Left lung (tissue), 10 donors: Measurements from ENCODE around the gene YTHDF1. TPM values are rescaled to one million over a fixed set of nuclear protein-coding genes. Genes with fewer than 3 reads are reported as not detected.

Source experiments
- ATAC-seq: fragments of 200-7000 bp; cut with Tn5 transposase; one replicate; pipeline ENCODE4 v1.9.1; 2020; ENCODE audit warnings: moderate library complexity
- DNase-seq, 4 donors: peaks; one replicate each; pipeline ENCODE4 v3.0.0-alpha.2; 2013 to 2020
- H3K27ac ChIP-seq, 2 donors: fragments of 200-600 bp; sonication (generic) in 1 of 2; one replicate each; pipeline versions ENCODE4 v1.5.0 to v1.8.0; 2020 to 2021
- H3K27me3 ChIP-seq, 2 donors: fragments of 200-600 bp; sonication (generic) in 1 of 2; one replicate each; pipeline versions ENCODE4 v1.5.0 to v1.8.0; 2020 to 2021
- H3K36me3 ChIP-seq, 2 donors: fragments of 200-600 bp; sonication (generic) in 1 of 2; one replicate each; pipeline versions ENCODE4 v1.5.0 to v1.8.0; 2020 to 2021
- H3K4me1 ChIP-seq, 2 donors: fragments of 200-600 bp; one replicate each; pipeline ENCODE4 v1.8.0; 2021
- H3K4me3 ChIP-seq, 2 donors: fragments of 200-600 bp; sonication (generic) in 1 of 2; one replicate each; pipeline versions ENCODE4 v1.5.0 to v1.8.0; 2020 to 2021; ENCODE audit warnings: mild to moderate bottlenecking in 1 of 2
- H3K9me3 ChIP-seq, 2 donors: fragments of 200-600 bp; sonication (generic) in 1 of 2; one replicate each; pipeline versions ENCODE4 v1.5.0 to v1.8.0; 2020 to 2021
- intact Hi-C, 2 donors: fragments of 100-400 bp; cut with DNase I; formaldehyde crosslinking; loops; one replicate each; pipeline versions ENCODE4 v1.11.2 to v1.14.2; 2022
- polyA plus RNA-seq, 6 donors: library from polyadenylated mRNA; unstranded; fragments of 120-200 nt; gene quantifications; one replicate each; pipeline ENCODE4 v1.2.1, GENCODE V29; 2013; ENCODE audit not compliant: insufficient read length in 6 of 6
- total RNA-seq, 2 donors: library from RNA; stranded (reverse); fragmentation: NEBNext Ultra II Directional; extraction: Animal tissue kit (Norgen Biotek cat#: 25700); gene quantifications; one replicate each; pipeline ENCODE4 v1.2.1, GENCODE V29; 2021
- TF ChIP-seq, protein P1 (sequence below), 2 donors: fragments of 200-600 bp; sonication (generic) in 1 of 2; IDR thresholded peaks; one replicate each; pipeline versions ENCODE4 v1.5.0 to v1.8.0; 2021; ENCODE audit warnings: antibody characterized with exemption in 2 of 2
- donor health status: DM: no; HTN: yes; CAD: no.
- donor health status: DM: no; HTN: no; CAD: no.

Gene YTHDF1
- total and polyA plus RNA-seq, 8 donors: 34.3 to 43.3 (median 36.5) TPM

DNA sequence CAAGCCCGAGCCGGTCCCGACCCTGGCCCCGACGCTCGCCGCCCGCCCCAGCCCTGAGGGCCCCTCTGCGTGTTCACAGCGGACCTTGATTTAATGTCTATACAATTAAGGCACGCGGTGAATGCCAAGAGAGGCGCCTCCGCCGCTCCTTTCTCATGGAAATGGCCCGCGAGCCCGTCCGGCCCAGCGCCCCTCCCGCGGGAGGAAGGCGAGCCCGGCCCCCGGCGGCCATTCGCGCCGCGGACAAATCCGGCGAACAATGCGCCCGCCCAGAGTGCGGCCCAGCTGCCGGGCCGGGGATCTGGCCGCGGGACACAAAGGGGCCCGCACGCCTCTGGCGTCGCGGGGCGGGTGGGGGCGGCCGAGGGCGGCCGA lies 37.5 kb downstream of the YTHDF1 start:
- H3K4me3 ChIP-seq: no peak overlapping the region

DNA sequence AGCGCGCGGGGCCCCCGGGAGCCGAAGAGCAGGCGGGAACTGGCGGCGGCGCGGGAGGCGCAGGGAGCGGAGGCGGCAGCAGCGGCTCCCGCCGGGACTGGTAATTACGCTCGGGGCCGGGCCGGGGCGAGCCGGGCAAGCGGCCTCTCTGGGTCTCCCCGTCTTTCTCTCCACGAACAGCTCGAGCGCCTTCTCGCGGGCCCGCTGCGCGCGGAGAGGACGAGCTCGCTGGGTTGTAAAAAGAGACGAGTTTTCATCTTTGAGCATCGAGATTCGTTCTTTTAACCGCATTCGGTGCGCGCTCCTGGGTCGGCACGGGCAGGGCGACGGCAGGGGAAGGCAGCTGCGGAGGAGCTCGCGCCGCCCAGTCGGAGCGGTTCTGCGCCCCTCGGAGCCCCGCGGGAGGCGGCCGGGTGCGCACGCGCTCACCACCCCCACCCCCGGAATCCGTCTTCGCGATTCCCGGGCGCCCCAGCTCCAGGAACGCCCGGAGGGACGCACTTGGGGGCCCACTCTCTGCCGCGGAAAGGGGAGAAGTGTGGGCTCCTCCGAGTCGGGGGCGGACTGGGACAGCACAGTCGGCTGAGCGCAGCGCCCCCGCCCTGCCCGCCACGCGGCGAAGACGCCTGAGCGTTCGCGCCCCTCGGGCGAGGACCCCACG lies 38.0 kb downstream of the YTHDF1 start:
- intact Hi-C loops: no loop called here
- TF ChIP-seq, protein P1, sequence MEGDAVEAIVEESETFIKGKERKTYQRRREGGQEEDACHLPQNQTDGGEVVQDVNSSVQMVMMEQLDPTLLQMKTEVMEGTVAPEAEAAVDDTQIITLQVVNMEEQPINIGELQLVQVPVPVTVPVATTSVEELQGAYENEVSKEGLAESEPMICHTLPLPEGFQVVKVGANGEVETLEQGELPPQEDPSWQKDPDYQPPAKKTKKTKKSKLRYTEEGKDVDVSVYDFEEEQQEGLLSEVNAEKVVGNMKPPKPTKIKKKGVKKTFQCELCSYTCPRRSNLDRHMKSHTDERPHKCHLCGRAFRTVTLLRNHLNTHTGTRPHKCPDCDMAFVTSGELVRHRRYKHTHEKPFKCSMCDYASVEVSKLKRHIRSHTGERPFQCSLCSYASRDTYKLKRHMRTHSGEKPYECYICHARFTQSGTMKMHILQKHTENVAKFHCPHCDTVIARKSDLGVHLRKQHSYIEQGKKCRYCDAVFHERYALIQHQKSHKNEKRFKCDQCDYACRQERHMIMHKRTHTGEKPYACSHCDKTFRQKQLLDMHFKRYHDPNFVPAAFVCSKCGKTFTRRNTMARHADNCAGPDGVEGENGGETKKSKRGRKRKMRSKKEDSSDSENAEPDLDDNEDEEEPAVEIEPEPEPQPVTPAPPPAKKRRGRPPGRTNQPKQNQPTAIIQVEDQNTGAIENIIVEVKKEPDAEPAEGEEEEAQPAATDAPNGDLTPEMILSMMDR (IDR thresholded peaks at IDR 0.05): no peak
- Histone ChIP-seq H3K27ac (no peak overlapping the region), H3K9me3 (no peaks in the 10 kb centered on the region), H3K36me3 (no peaks in the 10 kb centered on the region), H3K27me3 (peaks cover 75 to 100% of the 10 kb centered on the region in 2 donors), H3K4me3 (no peak overlapping the region), H3K4me1 (peaks cover 9 to 39% of the 10 kb centered on the region in 2 donors)
- ATAC-seq (no peak), DNase-seq (no peak)

More for the DNA sequence above, 37.5 kb downstream of the YTHDF1 start:
- peak in 1 of 4 donors; percentile 9 for DNase-seq
- ATAC-seq: no peak
- Histone ChIP-seq H3K4me1 (peaks cover 9 to 39% of the 10 kb centered on the region in 2 donors), H3K27me3 (peaks cover 71 to 100% of the 10 kb centered on the region in 2 donors), H3K36me3 (no peaks in the 10 kb centered on the region), H3K27ac (no peak overlapping the region), H3K9me3 (no peaks in the 10 kb centered on the region)
- intact Hi-C loops: no loop called here
- TF ChIP-seq, protein P1 (IDR thresholded peaks at IDR 0.05): no peak

DNA sequence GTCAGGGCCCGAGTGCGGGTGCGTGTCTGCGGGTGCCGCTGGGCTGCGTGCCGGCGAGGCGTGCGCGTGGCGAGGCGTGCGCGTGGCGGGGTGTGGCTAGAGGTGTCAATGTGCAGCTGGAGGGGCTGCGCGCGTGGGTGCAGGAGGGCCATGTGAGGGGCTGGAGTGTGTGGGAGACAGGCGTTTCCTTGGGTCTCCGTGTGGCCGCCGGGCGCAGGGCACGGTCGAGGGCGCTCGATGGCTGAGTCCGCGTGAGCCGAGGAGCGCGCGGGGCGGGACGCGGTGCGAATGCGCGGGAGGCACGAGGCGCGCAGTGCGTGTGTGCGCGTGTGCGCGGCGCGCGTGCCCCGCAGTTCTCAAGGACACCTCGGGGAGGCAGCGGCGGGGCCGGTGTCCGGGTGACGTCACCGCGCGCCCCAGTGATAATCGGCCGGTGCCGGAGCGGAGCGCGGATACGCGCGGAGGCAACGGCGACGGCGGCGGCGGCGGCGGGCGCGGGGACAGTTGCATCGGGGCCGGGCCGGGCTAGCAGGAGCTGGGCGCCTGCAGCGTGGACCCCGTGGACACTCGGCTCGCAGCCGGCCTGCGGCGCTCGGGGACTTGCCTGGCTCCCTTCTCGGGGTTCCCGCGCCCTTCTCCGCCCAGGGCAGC lies 38.7 kb downstream of the YTHDF1 start:
- H3K4me1 ChIP-seq: peaks cover 9 to 39% of the 10 kb centered on the region in 2 donors
- H3K9me3 ChIP-seq: no peaks in the 10 kb centered on the region
- no peak overlapping the region for H3K27ac ChIP-seq
- DNase-seq (no peak), ATAC-seq (no peak)
- peaks cover 80 to 100% of the 10 kb centered on the region in 2 donors for H3K27me3 ChIP-seq
- H3K36me3 ChIP-seq: no peaks in the 10 kb centered on the region
- TF ChIP-seq, protein P1 (IDR thresholded peaks at IDR 0.05): no peak
- no peak overlapping the region for H3K4me3 ChIP-seq
- intact Hi-C loops: no loop called here

DNA sequence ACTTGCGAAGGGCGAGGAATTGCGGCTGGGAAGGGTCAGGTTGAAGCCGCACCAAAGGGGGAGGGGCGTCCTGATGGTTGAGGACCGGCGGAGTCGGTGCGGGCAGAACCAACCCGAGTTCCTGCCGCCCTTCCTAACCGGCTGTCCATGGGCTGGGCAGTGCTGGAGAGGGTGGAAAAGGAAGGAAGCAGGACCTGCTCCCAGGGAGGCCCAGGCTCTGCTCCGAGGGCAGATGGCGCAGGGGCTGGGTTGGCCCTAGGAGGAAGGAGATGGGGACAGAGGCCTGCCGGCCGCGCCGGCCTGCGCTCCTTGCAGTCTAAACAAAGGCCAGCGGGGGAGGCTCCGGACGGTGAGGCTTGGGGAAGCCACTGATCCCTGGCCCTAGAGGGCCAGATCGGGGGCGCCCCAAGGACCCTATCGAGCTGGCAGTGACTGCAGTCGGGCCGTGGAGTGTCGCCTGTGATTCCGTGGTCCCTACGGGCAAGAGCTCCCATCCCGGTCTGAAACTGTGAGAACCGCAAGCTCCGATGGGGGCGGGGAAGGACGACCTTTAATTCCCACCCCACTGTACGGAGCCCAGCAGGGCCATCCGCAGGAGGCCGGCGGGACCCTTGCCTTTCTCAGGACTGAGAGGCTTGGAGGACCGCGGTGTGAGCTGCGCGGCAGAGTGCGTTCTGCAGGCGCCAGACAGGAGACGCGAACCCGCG lies 39.4 kb downstream of the YTHDF1 start:
- no peak for DNase-seq
- Histone ChIP-seq H3K36me3 (no peaks in the 10 kb centered on the region), H3K4me3 (no peak overlapping the region), H3K9me3 (no peaks in the 10 kb centered on the region), H3K27ac (no peak overlapping the region), H3K27me3 (peaks cover 80 to 100% of the 10 kb centered on the region in 2 donors), H3K4me1 (peaks cover 9 to 39% of the 10 kb centered on the region in 2 donors)
- ATAC-seq: no peak
- intact Hi-C loops: no loop called here
- TF ChIP-seq, protein P1 (IDR thresholded peaks at IDR 0.05): no peak

DNA sequence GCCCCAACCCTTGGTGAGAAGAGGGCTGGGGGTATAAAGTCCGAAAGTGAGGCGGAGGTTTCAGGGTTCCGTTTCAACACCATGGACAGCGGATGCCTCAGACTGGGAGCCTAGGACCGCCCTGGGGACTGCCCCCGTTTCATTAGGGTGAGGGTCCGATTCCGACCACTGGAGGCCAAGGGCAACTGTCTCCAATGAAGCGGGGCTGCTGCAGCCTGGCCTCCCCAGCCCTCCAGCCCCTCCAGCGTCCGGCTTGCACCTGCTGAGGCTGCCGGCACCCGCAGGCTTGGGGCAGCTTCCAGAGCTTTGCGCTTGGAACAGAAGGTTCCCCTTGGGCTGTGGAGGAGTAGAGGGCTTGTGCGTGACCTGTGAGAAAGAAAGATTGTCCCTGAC lies 39.9 kb downstream of the YTHDF1 start:
- intact Hi-C loops: no loop called here
- Histone ChIP-seq H3K27ac (no peak overlapping the region), H3K9me3 (no peaks in the 10 kb centered on the region), H3K4me1 (peaks cover 9 to 39% of the 10 kb centered on the region in 2 donors), H3K4me3 (no peak overlapping the region), H3K27me3 (peaks cover 80 to 100% of the 10 kb centered on the region in 2 donors), H3K36me3 (no peaks in the 10 kb centered on the region)
- DNase-seq (no peak), ATAC-seq (no peak)
- TF ChIP-seq, protein P1 (IDR thresholded peaks at IDR 0.05): no peak
